HG03064 (cell line): Measurements from ENCODE around the gene DUSP8.
"Not testable (repeated sequence)": the region's sequence is repeated elsewhere in the genome, so short reads cannot be mapped to it uniquely, and the experiment has no call there.

Experiments
- ATAC-seq: cut with Tn5 transposase; IDR thresholded peaks from one replicate; pipeline ENCODE4 v1.9.1; 2021; ENCODE audit warnings: low read depth; ENCODE audit not compliant: unreplicated experiment

The DUSP8 gene

DNA sequence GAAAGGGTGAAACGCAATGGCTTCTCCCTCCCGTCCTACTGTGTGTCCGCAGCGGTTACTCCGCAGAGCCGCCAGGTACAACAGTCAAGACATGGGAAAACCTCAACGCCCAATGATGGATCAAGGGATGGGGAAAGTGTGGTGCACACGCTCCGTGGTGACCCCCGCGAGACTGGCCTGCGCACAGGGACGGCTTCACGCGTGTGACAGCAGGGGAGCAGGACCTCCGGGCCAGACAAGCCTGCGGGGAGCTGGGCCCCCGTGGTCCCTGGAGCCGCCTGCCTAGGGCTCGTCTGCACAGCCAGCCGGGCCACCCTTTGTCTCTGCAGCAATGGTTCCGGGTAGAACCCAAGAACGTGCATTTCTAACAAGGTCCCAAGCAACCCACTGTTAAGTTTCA lies 53.8 kb downstream of the DUSP8 start:
- no peak for ATAC-seq

DNA sequence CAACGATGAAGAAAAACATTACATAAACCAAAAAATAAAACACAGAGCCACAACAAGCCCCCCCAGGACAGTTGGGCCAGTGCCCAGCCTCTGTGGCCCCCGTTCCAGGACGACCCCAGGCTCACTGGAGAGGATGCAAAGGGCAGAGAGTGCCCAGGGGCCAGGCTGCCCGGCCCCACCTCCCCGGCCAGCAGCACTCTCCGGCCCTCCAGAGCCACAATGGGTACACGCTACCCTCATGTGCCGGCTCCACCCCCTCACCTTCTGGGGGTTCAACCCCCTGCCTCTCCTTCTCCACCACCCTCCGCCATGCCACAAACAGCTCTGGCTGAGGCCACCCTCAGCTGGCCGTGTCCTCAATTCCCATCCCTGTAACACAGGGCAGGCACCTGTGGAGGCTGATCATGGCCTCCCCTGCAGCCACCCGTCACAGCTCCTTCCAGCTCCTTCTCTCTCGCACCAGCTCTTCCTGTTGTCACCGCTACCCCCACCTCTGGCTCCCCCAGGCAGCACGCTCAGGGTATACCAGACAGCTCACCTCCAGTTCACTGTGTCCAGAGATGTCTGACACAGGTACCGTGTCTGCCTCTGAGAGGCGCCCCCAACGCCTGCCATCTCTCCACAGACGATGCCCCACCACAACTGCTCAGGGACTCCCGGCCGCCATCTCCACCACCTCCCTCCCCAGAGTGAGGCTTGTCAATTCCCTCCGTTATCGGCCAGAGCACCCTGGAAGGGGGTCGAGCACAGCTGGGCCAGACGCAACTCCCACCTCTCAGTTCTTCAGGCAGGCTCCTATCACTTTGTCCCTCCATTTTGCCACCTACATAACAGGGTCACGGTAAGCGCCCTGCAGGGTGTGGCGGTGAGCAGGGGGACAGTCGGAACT lies 54.7 kb downstream of the DUSP8 start:
- no peak for ATAC-seq

DNA sequence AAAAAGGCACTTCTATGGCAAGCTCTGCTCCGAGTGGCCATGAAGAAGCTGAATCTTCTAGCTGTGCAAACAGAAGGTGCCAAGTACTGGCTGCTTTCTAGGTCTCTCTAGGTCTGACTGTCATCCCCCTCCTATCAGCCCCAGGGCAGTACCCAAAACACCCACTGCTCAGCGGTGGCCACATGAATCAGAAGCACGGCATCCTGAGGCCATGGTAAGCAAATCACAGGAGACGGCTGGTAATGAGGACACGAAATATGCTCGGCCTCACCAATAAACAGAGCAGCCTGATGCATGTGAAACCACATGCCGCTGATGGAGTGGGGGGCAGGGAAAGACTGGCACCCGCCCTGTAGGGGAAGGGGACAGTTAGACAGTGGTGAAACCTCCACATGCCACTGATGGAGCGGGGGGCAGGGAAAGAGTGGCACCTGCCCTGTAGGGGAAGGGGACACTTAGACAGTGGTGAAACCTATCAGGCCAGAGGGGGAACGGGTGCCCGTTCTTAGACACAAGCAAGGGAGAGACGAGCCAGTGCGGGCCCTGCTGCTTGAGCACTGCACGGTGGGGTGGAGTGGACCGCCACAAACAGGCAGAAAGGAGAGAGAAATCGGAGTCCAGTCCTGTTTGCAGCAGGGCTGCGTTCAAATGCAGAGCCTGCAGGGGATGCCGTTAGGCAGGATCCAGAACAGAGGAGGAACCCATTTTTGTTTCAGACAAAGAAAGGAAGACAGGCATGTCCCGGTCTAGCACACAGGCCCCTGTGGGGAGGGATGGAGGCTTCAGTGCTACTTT lies 55.6 kb downstream of the DUSP8 start:
- ATAC-seq = no peak

DNA sequence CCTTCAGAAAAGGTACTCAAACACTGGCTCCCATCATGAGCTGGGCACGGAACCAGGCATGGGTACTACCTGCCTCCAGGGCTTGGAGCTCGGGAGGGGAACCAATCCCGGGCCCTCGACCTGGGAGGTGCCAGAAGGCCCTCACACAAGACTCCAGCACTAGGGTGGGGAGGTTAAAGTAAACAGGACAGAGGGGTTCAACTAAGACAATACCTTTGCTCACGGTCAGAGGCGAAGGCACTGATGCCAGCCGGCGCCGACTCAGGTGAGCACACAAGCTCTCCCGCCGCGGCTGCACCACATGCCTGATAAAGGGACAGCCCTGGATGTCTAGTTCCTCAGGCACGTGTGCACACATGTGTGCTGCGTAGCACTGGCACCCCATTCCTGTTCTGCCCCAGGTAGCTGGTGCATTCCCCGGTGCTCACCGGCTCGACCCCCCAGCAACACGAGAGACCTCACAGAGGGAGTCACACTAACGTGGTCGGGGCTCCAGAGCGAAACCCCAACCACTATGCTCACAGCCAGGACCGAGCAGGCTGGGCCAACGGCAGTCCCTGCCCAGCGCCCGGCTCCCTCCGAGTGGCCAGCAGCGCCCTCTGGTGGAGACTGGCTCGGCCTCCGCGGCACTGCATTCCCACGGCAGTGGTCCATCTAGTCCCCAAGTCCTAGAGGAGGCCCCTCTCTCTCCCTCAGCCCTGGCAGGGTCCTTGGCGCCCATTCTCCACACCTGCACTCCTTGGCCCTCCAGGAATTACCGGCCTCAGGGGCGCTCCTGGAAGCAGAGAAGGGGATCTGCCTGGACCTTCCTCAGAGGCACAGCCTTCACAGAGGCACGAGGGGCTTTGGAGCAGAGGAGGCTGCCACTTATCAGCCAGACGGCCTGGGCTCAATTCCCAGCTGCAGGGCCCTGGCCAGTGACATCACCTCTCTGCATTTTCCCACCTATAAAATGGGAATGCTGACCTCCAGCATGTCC lies 56.7 kb downstream of the DUSP8 start:
- no peak for ATAC-seq

DNA sequence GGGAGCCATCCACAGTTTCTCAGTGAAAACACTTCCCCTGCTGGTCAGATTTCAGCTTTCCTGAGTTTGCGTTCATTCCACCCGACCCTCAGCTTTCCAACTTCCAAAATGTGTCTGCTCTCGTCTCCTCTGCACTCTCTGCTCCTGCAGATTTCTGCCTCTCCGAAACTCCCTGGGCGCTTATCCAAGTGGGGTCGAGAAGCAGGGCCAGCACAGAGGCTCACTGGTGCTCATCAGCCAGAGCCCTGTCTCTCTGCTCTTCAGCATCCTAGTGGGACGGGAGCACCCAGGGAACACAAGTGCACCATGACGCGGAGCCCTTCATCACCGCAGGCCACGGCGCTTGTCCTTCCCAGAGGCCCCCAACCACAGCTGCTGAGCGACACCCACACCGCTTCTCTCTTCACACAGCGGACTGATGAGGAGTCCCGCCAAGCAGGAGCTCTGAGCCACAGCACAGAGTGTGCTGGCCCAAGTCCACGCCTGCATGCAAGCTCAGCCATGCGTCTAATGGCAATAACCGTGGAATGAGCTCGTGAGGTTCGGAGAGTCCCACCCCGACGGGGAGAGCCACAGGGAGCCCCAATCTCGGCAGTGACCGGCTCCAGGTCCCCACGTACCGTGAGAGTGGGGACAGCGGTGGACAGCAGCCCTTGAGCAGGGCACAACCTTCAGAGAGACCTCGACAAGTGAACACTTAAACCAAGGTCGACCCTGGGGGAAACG lies 57.6 kb downstream of the DUSP8 start:
- ATAC-seq = no peak

DNA sequence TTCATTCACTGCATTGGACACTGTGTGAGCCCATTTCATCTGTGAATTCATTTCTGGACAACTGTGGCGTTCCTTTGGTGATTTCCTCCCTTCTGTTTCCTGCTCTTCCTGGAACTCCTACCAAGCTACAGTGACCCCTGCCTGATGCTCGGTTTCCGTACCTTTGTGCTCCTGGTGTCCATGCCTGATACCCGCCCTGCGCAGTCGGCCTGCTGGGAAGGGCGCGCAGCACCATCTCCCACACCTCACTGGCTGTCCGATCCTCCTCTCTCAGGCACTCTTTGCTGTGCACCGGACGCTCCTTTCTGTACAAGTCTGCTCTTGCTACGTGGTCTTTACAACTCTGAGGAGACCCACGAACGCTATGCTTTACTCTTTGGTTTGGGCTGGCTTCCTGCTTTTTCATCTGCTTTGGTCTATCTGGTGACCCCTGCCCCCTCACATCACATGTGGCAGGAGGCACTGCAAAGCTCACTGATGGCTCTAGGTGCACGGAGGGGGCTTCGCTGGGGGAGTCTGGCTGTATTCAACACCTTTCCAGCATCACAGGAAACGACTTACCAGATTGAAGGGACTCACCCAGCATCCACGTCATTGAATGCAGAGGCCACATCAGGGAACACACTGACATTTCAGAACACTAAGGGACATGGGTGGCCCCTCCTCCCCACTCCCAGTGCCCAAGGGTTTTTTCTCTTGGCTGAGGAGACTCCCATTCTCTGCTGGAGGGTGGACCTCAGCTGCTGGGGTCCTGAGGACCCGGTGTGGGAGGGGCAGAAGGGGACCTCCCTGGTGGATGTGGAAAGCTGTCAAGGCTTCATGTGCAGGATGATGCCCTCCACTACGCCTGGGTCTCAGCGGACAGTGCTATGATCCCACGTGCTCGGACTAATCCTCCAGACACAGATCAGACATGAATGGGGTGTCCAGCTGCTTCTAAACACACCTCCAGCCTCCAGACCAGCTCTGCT lies 58.5 kb downstream of the DUSP8 start:
- ATAC-seq = no peak

DNA sequence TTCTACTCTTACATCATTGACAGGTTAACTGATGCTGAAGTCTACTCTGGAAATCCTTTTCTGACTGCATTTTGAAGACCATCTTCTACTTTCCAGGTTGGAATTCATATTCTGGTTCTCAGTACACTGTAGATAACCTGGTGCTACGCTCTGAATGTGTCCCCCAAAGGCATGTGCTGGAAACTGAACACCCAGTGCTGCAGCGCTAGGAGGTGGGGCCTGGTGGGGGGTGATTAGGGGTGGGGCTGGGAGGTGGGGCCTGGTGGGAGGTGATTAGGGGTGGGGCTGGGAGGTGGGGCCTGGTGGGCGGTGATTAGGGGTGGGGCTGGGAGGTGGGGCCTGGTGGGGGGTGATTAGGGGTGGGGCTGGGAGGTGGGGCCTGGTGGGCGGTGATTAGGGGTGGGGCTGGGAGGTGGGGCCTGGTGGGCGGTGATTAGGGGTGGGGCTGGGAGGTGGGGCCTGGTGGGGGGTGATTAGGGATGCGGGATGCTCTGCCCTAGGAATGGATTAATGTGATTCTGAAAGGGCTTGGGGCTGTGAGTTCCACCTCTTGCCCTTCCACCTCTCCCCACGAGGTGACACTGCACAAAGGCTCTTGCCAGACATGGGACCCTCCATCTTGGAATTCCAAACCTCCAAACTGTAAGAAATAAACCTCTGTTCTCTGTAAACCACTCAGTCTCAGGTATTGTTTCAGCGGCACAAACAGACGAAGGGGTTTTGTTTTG lies 59.4 kb downstream of the DUSP8 start:
- not testable (repeated sequence) for ATAC-seq

DNA sequence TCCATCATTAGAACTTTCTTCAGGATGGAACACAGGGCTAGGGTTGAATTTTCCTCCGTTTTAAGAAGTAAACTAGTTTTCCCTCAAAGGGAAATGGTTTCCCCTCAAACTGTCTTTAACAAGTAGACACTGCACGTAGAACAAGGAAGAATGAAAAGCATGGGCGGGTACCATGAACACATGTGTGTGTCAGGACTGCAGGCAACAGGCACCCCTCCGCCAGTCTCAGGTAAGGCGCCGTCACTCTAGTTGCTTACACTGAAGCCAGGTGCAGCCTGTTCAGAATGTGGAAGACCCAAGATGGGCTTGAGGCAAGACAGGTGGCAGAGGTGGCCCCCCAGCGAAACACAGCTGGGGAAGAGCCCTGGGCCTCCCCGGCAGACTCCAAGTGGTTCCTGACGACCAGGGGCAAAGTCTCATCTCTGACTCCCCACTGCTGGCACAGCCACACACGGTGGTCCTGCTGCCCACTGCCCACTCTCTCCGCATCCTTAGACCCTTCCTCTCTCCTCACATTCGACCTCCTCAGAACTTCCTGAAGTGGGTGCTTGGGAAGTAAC lies 60.1 kb downstream of the DUSP8 start:
- no peak for ATAC-seq

DNA sequence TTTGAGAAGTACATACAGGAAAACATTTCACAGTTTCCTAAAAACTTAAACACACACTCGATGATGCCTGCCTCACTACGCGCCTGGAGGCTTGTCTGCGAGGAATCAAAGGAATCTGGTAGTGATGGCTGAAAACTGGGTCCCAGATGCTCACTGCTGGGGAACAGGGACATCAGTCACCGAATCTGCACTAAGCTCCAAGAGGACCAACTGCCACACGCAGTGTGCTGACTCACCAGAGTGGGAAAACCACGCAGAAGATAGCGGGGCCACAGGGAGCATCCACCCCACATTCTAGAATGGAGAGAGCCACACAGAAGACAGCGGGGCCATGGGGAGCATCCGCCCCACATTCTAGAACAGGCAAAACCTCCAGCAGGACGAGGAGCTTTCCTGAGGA lies 61.1 kb downstream of the DUSP8 start:
- no peak for ATAC-seq

DNA sequence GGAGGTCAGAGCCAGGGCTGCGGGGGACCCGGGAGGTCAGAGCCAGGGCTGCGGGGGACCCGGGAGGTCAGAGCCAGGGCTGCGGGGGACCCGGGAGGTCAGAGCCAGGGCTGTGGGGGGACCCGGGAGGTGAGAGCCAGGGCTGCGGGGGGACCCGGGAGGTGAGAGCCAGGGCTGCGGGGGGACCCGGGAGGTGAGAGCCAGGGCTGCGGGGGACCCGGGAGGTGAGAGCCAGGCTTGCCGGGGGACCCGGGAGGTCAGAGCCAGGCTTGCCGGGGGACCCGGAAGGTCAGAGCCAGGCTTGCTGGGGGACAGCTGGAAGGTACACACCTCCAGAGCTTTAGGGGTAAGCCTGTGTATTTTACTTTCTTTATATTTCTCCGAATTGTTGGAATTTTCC lies 61.7 kb downstream of the DUSP8 start:
- not testable (repeated sequence) for ATAC-seq

DNA sequence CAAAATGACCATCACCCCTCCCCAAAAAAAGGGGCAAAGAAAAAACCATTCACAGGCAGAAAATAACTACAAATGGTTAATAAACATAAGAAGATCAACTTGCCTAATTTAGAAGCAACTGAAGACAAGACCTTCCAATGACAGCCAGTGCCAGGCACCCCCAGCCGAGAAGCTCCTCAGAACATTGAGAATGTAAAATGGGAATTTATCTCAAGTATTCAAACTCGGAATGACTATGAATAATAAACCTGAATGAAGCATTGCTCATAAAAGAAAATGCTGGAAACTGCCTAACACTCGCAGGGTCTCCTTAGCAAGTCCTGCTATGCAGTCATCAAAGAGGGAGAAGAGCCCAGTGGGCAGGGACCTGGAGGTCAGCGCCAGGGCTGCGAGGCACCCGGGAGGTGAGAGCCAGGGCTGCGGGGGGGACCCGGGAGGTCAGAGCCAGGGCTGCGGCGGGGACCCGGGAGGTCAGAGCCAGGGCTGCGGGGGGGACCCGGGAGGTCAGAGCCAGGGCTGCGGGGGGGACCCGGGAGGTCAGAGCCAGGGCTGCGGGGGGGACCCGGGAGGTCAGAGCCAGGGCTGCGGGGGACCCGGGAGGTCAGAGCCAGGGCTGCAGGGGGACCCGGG lies 62.3 kb downstream of the DUSP8 start:
- ATAC-seq = no peak

DNA sequence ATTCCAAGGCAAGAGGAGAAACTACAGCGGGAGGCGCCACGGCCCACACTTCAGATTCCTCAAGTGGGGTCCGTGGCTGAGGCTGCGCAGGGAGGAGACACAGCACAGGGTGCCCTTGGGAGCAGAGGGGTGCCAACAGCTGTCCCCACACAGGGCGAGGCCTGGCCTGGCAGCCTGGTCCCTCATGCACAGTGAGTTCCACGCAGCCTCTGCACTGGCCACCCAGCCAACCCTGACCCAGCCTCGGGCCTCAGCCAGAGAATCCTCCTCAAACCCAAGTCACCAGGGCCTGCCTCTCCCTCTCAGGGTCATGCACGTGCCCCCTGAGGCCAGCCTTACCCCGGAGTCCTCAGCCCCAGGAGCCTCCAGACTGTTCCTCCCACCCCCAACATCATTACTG lies 63.1 kb downstream of the DUSP8 start:
- no peak for ATAC-seq

DNA sequence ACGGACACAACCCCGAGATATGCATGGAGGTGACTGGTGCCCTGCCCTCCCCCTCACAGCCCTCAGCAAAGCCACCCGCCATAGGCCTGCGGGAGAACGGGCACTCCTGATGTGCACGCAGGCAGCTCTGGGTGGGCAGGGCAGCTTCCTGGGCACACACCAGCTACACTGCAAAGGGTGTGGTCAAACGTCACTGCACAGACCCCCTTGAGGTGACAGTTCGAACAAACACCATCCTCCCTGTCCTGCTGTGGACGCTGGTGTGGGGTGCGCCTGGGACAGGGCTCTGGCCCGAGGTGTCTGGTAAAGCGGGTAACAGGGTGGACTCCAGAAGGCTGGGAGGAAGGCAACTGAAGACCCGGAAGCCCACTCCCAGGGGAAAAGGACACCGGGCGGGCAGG lies 63.6 kb downstream of the DUSP8 start:
- ATAC-seq = no peak

DNA sequence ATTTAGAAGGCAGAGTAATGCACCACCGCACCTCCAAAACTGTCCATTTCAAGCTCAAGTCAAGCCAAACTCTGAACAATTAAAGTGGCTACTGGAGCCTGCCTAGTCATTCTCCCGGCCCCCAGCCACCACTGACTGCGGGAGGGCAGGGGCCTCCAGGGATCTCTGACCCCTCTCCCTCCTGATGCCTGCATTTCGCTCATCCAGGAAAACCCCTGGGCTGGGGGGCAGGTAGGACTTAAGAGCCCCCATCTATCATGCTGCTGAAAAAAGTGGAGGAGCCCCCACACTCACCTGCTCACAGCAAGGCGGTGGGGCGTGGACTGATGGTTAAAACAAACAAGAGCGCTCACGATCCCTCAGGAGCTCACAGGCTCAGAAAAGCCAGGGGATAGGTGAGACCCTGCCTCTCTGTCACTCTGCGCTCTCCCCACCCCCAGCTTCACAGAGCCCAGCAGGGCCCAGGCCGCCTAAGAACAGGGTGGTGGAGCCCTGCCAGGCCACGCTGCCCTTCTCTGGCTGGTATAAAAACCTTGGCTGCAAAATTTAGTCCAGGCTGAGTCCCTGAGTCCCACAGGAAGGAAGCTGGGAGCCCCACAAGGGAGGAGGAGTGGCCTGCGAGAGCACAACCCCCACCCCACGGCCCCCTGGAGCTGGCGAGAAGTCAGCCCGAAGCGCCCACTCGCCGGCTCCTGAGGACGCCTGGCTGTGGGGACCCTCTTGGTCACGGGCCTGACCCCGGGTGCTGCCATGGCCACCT lies 64.5 kb downstream of the DUSP8 start:
- ATAC-seq = no peak

DNA sequence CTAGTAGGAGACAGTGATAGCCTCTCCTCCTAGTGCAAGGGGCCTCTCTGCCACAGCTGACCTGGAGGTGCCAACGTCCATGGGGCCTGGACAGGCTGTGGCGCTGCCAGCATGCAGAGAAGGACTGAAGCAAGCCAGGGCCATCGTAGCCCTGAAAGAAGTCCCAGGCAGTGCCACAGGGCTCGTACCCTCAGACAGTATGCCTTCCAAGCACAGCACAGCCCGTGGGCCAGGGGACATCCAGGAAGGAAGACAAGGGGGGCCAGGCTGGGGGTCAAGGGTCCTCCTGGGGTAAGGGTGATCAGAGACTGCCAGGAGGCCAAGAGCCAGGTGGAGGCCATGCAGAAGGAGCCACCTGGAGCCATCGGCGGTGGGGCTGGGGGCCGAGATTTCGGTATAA lies 65.1 kb downstream of the DUSP8 start:
- ATAC-seq = no peak

DNA sequence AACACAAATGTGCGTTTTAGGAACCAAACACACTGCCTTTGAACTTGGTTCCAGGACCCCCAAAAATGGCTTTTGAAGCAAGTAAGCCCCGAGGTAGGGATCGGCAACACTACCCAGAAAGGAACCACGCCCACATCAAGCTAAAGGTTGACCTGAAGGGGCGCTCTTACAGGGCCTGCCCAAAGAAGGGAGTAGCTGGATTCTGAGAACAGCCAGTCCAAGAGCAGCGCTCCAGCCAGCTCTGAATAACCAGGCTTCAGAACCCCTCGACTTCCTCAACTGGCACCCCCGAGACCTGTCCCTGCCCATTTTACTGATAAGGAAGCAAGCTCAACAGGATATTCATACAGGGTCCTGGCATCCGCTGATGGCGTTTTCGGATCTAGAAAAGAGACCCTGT lies 66.6 kb downstream of the DUSP8 start:
- no peak for ATAC-seq
